PC-9 (cell line): ENCODE measurements around the gene KIF26B. TPM values are rescaled to one million over a fixed set of nuclear protein-coding genes. Genes with fewer than 3 reads are reported as not detected.

Experiments
- BruUV-seq: library from RNA; stranded (reverse); fragments of 400-500 nt; replicated peaks from 2 replicates; lab custom pipeline; 2021; lab: Mats Ljungman, UMichigan
- CTCF ChIA-PET: fragments of 300-600 bp; sonication (Branson Sonifier 250); formaldehyde crosslinking; loops from one replicate; lab custom pipeline; 2022; ENCODE audit warnings: antibody characterized with exemption; lab: Charles Lee
- POLR2A ChIA-PET: fragments of 300-600 bp; sonication (Branson Sonifier 250); formaldehyde crosslinking; loops from one replicate; lab custom pipeline; 2022; ENCODE audit warnings: antibody characterized with exemption; ENCODE audit not compliant: unreplicated experiment; lab: Charles Lee
- DNase-seq, 2 experiments: peaks; one replicate each; pipeline versions ENCODE4 v3.0.0 to v3.0.0-alpha.2; 2015 to 2022; ENCODE audit warnings: mixed read lengths in 1 of 2
- H2AFZ ChIP-seq: fragments of 200-600 bp; sonication (generic); 2 replicates; pipeline ENCODE4 v1.8.1; 2017; ENCODE audit warnings: antibody characterized with exemption
- H3F3A ChIP-seq: fragments of 200-600 bp; sonication (generic); 2 replicates; pipeline ENCODE4 v1.8.1; 2017; ENCODE audit warnings: antibody characterized with exemption, mild to moderate bottlenecking, low read depth; ENCODE audit not compliant: insufficient read depth
- H3K27ac ChIP-seq: fragments of 200-600 bp; sonication (generic); 2 replicates; pipeline ENCODE4 v1.6.1; 2016; ENCODE audit warnings: mixed run types
- H3K27me3 ChIP-seq: fragments of 200-600 bp; sonication (generic); 2 replicates; pipeline ENCODE4 v1.6.1; 2016; ENCODE audit warnings: low read depth, mixed run types; ENCODE audit not compliant: insufficient read depth
- H3K36me3 ChIP-seq: fragments of 200-600 bp; sonication (generic); 2 replicates; pipeline ENCODE4 v1.6.1; 2016; ENCODE audit warnings: low read depth, mixed run types
- H3K4me1 ChIP-seq: fragments of 200-600 bp; sonication (generic); replicated peaks from 2 replicates; pipeline ENCODE4 v1.6.1; 2016; ENCODE audit warnings: mixed run types; ENCODE audit not compliant: insufficient read depth
- H3K4me2 ChIP-seq: fragments of 200-600 bp; sonication (generic); 2 replicates; pipeline ENCODE4 v1.6.1; 2017; ENCODE audit warnings: mixed run types
- H3K4me3 ChIP-seq: fragments of 200-600 bp; sonication (generic); 2 replicates; pipeline ENCODE4 v1.6.1; 2016; ENCODE audit warnings: mixed run types
- H3K79me2 ChIP-seq: fragments of 200-600 bp; sonication (generic); 2 replicates; pipeline ENCODE4 v1.6.1; 2017; ENCODE audit warnings: low read depth, mixed run types
- H3K9me2 ChIP-seq: fragments of 200-600 bp; sonication (generic); 2 replicates; pipeline ENCODE4 v1.8.1; 2017; ENCODE audit warnings: mild to moderate bottlenecking; ENCODE audit not compliant: insufficient read depth
- H3K9me3 ChIP-seq: fragments of 200-600 bp; sonication (generic); 2 replicates; pipeline ENCODE4 v1.8.1; 2016; ENCODE audit warnings: low read depth; ENCODE audit not compliant: insufficient read depth
- H4K20me1 ChIP-seq: fragments of 200-600 bp; sonication (generic); 2 replicates; pipeline ENCODE4 v1.8.1; 2017; ENCODE audit not compliant: insufficient read depth
- EZH2 ChIP-seq: fragments of 200-600 bp; sonication (generic); IDR thresholded peaks from 2 replicates; pipeline ENCODE4 v1.8.0; 2017; ENCODE audit warnings: antibody characterized with exemption, low read depth
- intact Hi-C: fragments of 100-400 bp; cut with micrococcal nuclease; formaldehyde crosslinking; loops from one replicate; pipeline ENCODE4 v1.10.0; 2022; ENCODE audit not compliant: unreplicated experiment
- total RNA-seq: library from RNA; stranded (reverse); gene quantifications from 2 replicates; pipeline ENCODE4 v1.2.3, GENCODE V29; 2021
- TF ChIP-seq, protein P1 (sequence below): fragments of 200-600 bp; sonication (generic); conservative IDR thresholded peaks from 2 replicates; pipeline ENCODE4 v1.6.1; 2017; ENCODE audit warnings: mixed run types, antibody characterized with exemption, mild to moderate bottlenecking, moderate library complexity

KIF26B gene
- total RNA-seq, 1 experiment from 2014 or later: 0.11 TPM

DNA sequence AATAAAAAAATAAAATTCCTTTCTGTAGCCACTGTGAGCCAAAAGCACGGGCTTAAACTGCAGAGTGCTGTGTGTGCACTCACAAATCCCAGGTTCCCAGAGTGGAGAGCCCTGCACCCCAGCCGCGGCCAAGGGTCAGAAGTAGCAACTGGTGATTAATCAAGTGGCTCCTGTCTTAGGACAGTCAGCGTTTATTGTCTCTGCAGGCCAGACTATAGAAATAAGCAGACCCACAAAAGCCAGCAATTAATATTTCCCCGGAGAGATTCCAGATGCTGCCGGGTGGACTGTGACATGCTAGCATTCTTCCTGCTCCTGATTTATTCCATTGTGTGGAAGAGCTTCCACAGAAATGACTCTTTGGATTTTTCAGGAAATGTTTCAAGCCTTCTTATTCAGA is 412.2 kb downstream of the KIF26B start:
- Histone ChIP-seq H3K4me3 (no peak overlapping the region), H3K27me3 (peaks cover 78% of the 10 kb centered on the region), H3F3A (no peaks in the 10 kb centered on the region), H3K4me2 (no peak overlapping the region), H3K9me3 (no peaks in the 10 kb centered on the region), H3K4me1 (no peaks in the 10 kb centered on the region), H3K79me2 (no peaks in the 10 kb centered on the region), H3K9me2 (no peaks in the 10 kb centered on the region), H3K36me3 (no peaks in the 10 kb centered on the region), H2AFZ (no peak overlapping the region), H3K27ac (no peak overlapping the region), H4K20me1 (no peaks in the 10 kb centered on the region; the same call in 1 of the 2 replicates)
- POLR2A ChIA-PET: no interaction called here
- CTCF ChIA-PET: no interaction called here
- intact Hi-C loops: no loop called here
- no TSS peak for BruUV-seq
- no peak for TF ChIP-seq EZH2
- TF ChIP-seq, protein P1, sequence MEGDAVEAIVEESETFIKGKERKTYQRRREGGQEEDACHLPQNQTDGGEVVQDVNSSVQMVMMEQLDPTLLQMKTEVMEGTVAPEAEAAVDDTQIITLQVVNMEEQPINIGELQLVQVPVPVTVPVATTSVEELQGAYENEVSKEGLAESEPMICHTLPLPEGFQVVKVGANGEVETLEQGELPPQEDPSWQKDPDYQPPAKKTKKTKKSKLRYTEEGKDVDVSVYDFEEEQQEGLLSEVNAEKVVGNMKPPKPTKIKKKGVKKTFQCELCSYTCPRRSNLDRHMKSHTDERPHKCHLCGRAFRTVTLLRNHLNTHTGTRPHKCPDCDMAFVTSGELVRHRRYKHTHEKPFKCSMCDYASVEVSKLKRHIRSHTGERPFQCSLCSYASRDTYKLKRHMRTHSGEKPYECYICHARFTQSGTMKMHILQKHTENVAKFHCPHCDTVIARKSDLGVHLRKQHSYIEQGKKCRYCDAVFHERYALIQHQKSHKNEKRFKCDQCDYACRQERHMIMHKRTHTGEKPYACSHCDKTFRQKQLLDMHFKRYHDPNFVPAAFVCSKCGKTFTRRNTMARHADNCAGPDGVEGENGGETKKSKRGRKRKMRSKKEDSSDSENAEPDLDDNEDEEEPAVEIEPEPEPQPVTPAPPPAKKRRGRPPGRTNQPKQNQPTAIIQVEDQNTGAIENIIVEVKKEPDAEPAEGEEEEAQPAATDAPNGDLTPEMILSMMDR: no peak
- DNase-seq: no peak

DNA sequence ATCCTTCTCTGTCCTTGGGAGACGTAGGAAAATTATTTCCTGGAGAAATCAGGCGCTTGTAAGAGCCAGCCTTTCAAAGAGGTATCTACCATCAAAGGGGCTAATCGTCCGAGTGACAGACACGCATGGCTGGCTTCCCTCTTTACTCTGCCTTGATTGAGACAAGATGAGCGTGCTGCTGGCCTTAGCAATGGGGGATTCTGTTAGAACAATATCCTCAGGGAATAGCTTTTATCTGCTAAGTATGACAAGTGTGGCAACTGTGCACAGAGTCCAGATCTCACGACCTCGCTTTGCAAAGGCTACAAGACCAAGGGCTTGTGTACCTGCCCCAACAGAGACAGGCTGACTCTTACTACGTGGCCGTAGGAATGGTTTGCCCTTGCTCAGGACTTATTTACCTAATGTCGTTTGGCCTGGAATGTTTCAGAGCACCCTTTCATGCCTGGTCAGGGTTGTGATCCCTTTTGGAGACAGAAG is 417.1 kb downstream of the KIF26B start:
- TF ChIP-seq, protein P1: no peak
- TF ChIP-seq EZH2: no peak
- BruUV-seq: no TSS peak
- no peaks in the 10 kb centered on the region for H3K9me3 ChIP-seq
- H3K27ac ChIP-seq: no peak overlapping the region
- H3K27me3 ChIP-seq: peaks cover 76% of the 10 kb centered on the region
- H2AFZ ChIP-seq: no peak overlapping the region
- H3K9me2 ChIP-seq: no peaks in the 10 kb centered on the region
- POLR2A ChIA-PET: no interaction called here
- no peak for DNase-seq
- no peak overlapping the region for H3K4me3 ChIP-seq
- H3K4me1 ChIP-seq: no peaks in the 10 kb centered on the region
- H4K20me1 ChIP-seq: no peaks in the 10 kb centered on the region; the same call in 1 of the 2 replicates
- H3K79me2 ChIP-seq: no peaks in the 10 kb centered on the region
- H3K4me2 ChIP-seq: no peak overlapping the region
- CTCF ChIA-PET: no interaction called here
- no peaks in the 10 kb centered on the region for H3F3A ChIP-seq
- intact Hi-C loops: no loop called here
- no peaks in the 10 kb centered on the region for H3K36me3 ChIP-seq

DNA sequence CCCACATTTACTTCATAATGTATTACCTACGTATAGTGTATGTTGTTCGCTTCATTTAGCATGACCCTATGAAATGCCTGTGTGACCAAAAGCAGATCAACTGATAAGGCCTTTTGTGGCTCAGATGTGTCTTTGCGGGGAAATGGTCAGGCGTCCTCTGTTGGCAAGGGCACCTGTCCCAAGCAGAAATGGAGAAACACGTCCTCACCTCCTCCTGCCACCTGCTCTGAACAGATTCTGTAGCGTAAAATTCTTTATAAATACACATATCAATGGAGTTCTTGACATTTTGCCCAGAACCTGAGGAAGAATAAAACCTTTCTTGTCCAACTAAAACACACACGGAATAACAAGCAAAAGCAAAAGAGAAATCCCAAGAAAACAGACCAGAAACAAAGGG is 417.9 kb downstream of the KIF26B start:
- BruUV-seq: no TSS peak
- H4K20me1 ChIP-seq: no peaks in the 10 kb centered on the region; the same call in 1 of the 2 replicates
- no peaks in the 10 kb centered on the region for H3K9me3 ChIP-seq
- H3K4me3 ChIP-seq: no peak overlapping the region
- no peak overlapping the region for H3K27ac ChIP-seq
- ChIA-PET CTCF (no interaction called here), POLR2A (no interaction called here)
- intact Hi-C loops: no loop called here
- H3K4me2 ChIP-seq: no peak overlapping the region
- H3F3A ChIP-seq: no peaks in the 10 kb centered on the region
- peaks cover 74% of the 10 kb centered on the region for H3K27me3 ChIP-seq
- H3K4me1 ChIP-seq: no peaks in the 10 kb centered on the region
- H3K79me2 ChIP-seq: no peaks in the 10 kb centered on the region
- H3K9me2 ChIP-seq: no peaks in the 10 kb centered on the region
- no peaks in the 10 kb centered on the region for H3K36me3 ChIP-seq
- DNase-seq: no peak
- no peak overlapping the region for H2AFZ ChIP-seq
- no peak for TF ChIP-seq EZH2
- TF ChIP-seq, protein P1: no peak
